NOMO-1 treated with dmso at 0.1 percent for 144 hours (cell line): ENCODE data around the gene DNAJC12.

Experiments
- DNase-seq: peaks from one replicate; lab custom pipeline; 2025; ENCODE audit not compliant: unreplicated experiment; lab: John Stamatoyannopoulos, UW

DNAJC12 gene

GRCh38 chr10:67764012-67764822, 73.8 kb downstream of the DNAJC12 start:
- peak; percentile 88 for DNase-seq

GRCh38 chr10:67763499-67764011, 74.4 kb downstream of the DNAJC12 start:
- DNase-seq, result no peak

GRCh38 chr10:67762567-67762966, 75.4 kb downstream of the DNAJC12 start:
- peak; percentile 41 for DNase-seq

GRCh38 chr10:67760272-67760671, 77.7 kb downstream of the DNAJC12 start:
- DNase-seq, result no peak
